ENCODE data around the gene TNFRSF13B.
A peak's percentile ranks its signal among the peaks of the same experiment; 100 is the strongest.

Gene TNFRSF13B

GRCh38 chr17:16936536-16937310 is 35.2 kb downstream of the TNFRSF13B start:
- no peak for DNase-seq

DNA sequence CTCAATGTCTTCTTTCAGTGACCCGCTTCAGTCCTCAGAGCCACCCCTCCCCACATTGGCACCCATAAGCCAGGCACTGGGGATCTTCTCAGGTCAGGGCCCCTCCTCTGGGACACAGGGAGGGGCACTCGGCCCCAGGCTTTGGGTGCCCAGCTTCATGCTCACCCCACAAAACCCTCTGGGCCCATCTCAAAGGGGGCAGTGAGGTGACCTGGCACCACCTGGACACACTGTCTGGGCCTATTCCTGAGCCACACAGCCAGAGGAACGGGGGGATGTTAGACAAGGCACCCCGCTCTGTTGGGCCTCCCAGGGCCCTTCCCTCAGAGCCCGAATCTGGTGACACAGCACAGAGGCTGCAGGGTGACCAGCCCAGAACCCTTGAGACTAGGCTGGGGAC is 36.1 kb downstream of the TNFRSF13B start:
- no peak for DNase-seq

- DNase-seq: peak; percentile 80
Observed at GRCh38 chr17:16935241-16935663, 36.7 kb downstream of the TNFRSF13B start.

- DNase-seq: no peak
Observed at GRCh38 chr17:16934836-16935235, 37.1 kb downstream of the TNFRSF13B start.

DNA sequence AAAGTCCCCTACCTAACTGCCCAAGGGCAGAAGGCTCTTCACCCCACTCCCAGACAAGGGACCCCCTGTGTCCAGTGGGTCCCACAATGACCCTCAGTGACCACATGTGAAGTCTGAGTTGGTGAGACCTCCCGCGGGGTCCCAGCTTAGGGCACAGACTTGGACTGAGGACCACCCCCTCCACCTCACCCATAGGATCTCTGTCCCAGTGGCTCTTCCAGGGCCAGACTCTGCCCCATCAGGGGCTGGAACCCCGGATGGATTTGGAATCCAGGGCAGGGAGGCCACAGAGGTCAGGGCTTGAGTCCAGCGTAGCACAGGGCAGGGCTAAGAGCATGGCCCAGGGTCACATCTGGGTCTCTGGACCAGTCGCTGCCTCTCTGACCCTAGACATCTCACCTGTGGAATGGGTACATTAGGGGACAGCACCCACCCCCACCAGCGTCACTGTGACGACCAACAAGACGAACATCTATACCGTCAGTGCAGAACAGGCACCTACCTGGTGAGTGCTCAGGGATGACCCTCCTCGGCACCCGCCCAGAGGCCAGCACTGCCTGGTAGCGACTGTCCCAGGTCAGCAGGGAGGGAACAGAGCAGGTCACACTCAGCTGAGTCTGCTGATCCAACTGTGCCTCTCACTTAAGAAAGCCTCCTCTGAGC is 37.7 kb downstream of the TNFRSF13B start:
- no peak for DNase-seq

- peak; percentile 98 for DNase-seq
Observed at GRCh38 chr17:16933317-16934132, 38.4 kb downstream of the TNFRSF13B start.

GRCh38 chr17:16932611-16933010 is 39.3 kb downstream of the TNFRSF13B start:
- DNase-seq: no peak

- no peak for DNase-seq
Observed at GRCh38 chr17:16932156-16932555, 39.8 kb downstream of the TNFRSF13B start.

GRCh38 chr17:16931318-16932060 is 40.4 kb downstream of the TNFRSF13B start:
- no peak for DNase-seq

GRCh38 chr17:16930571-16931317 is 41.2 kb downstream of the TNFRSF13B start:
- no peak for DNase-seq

DNA sequence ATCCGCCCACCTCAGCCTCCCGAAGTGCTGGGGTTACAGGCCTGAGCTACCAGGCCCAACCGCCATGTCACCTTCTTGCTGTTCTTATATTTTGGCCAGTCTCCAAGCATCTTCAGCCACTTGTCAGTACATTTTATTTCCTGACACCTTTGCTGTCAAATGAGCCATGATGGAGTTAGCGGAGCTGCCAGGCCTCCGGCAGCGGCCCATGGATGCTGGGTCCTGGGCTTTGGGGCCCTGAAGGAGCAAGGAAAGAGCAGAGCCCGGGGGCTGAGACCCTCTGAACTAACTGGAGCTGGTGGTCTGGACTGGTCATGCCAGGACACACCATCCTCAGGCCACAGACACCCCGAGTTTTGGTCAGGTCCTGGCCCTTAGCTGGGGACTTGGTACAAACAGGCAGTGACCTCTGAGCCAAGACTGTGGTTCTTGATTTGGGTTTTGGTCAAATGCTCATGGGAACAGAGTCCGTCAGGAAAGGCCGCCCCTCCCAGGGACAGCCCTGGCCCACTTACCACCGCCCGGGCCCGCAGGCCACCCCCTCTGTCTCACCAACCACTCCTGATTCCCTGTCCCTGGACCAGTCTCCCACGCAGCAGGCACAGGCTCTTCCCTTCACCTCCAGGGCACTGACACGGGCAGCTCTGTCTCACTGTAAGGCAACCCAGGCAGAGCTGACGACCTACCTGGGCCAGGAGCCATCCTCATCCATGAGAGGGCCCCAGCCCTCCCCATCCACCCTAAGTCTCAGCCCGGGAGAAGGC is 42.0 kb downstream of the TNFRSF13B start:
- DNase-seq: no peak

DNA sequence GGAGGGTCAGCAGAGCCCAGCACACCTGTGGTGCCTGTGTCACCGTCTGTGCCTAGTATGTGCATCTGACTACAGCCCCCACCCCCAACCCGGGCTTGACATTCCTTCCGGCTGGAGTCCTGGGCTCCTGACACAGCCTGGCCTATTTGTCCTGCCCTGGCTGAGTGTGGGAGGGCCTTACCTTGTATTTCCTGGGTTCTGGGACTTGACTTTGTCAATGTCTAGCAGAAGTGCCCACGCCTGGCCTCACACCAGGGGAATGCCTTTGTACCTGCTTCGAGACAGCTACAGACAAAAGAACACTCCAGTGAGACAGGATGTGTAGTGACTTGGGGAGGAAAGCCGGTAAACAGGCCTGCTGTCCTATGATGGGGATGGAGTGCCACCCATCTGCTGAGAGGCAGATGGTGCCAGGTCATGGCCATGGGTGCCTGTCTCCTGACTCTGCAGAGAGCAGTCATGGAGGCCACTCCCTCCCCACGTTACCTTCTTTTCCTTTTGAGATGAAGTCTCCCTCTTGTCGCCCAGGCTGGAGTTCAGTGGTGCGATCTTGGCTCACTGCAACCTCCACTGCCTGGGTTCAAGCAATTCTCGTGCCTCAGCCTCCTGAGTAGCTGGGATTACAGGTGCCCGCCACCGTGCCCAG is 42.8 kb downstream of the TNFRSF13B start:
- DNase-seq: peak; percentile 66

GRCh38 chr17:16928406-16929034 is 43.4 kb downstream of the TNFRSF13B start:
- DNase-seq: no peak

- DNase-seq: no peak
Observed at GRCh38 chr17:16927641-16928321, 44.1 kb downstream of the TNFRSF13B start.

- peak; percentile 79 for DNase-seq
Observed at GRCh38 chr17:16926571-16927451, 45.1 kb downstream of the TNFRSF13B start.

GRCh38 chr17:16926061-16926511 is 45.8 kb downstream of the TNFRSF13B start:
- DNase-seq: no peak

DNA sequence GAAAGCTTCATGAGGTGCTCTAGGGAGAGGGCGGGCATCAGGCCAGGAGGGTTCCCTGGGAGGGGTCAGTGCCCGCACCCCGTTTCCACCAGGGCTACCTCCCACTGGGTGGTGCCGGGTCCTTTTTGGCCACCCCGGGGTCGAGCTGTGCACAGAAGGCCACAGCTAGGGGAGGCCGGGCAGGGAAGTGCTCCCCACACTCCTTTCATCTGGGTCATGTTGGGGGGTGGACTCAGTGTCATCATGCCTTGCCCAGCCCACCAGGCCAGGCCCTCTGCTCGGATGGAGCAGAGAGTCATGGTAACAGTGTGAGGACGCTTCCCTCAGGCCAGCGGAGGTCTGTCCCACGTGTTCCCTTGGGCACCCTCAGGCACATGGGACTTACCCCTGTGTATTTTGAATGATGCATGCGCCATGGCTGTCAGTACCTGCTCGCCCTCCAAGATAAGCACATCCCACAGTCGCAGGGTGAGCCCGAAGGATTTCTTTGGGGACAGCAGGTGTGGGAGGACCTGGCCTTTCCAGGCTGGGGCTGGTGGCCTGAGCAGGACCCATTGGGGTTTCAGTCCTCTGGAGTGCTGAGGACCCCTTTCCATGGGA is 46.4 kb downstream of the TNFRSF13B start:
- no peak for DNase-seq
